Measurements from ENCODE around the gene WFIKKN1.

DNA sequence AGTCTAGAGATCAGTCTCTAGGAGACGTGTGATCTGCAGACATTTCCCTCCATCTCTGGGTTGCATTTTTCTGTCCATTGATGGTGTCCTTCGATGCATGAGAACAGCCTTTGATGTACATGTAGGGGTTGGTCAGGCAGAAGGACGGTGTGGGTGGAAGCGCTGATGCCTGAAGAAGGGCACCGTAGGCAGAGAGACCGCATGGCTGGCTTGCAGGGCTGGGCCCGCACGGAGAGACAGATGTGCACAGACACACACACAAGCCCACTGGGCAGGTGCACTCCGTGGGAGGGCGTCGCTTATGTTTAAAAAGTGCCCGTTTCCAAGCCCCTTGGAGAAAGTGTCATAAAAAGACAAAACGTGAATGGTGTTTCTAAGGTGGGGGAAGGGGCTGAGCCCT lies 15.7 kb upstream of the WFIKKN1 start:
- TF ChIP-seq, protein P1, sequence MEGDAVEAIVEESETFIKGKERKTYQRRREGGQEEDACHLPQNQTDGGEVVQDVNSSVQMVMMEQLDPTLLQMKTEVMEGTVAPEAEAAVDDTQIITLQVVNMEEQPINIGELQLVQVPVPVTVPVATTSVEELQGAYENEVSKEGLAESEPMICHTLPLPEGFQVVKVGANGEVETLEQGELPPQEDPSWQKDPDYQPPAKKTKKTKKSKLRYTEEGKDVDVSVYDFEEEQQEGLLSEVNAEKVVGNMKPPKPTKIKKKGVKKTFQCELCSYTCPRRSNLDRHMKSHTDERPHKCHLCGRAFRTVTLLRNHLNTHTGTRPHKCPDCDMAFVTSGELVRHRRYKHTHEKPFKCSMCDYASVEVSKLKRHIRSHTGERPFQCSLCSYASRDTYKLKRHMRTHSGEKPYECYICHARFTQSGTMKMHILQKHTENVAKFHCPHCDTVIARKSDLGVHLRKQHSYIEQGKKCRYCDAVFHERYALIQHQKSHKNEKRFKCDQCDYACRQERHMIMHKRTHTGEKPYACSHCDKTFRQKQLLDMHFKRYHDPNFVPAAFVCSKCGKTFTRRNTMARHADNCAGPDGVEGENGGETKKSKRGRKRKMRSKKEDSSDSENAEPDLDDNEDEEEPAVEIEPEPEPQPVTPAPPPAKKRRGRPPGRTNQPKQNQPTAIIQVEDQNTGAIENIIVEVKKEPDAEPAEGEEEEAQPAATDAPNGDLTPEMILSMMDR (IDR thresholded peaks at IDR 0.05), result no peak
- TF ChIP-seq NFYB (CRISPR knock-in tag; conservative IDR thresholded peaks at IDR 0.05; ENCODE audit: low read depth) (no peak), IRF2 (CRISPR knock-in tag; IDR thresholded peaks at IDR 0.05; ENCODE audit: borderline replicate concordance, low read depth) (no peak), GABPB1 (CRISPR knock-in tag; IDR thresholded peaks at IDR 0.05) (no peak), ETV6 (CRISPR knock-in tag; IDR thresholded peaks at IDR 0.05) (no peak), MXD4 (CRISPR knock-in tag; IDR thresholded peaks at IDR 0.05; ENCODE audit: borderline replicate concordance) (no peak), JUN (CRISPR knock-in tag; IDR thresholded peaks at IDR 0.05) (no peak), FOXP1 (CRISPR knock-in tag; IDR thresholded peaks at IDR 0.05; ENCODE audit: borderline replicate concordance) (no peak), SP1 (CRISPR knock-in tag; conservative IDR thresholded peaks at IDR 0.05) (no peak)
- TF ChIP-seq, protein P2, sequence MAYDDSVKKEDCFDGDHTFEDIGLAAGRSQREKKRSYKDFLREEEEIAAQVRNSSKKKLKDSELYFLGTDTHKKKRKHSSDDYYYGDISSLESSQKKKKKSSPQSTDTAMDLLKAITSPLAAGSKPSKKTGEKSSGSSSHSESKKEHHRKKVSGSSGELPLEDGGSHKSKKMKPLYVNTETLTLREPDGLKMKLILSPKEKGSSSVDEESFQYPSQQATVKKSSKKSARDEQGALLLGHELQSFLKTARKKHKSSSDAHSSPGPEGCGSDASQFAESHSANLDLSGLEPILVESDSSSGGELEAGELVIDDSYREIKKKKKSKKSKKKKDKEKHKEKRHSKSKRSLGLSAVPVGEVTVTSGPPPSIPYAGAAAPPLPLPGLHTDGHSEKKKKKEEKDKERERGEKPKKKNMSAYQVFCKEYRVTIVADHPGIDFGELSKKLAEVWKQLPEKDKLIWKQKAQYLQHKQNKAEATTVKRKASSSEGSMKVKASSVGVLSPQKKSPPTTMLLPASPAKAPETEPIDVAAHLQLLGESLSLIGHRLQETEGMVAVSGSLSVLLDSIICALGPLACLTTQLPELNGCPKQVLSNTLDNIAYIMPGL (CRISPR knock-in tag; IDR thresholded peaks at IDR 0.05), result no peak
- TF ChIP-seq, protein P3, sequence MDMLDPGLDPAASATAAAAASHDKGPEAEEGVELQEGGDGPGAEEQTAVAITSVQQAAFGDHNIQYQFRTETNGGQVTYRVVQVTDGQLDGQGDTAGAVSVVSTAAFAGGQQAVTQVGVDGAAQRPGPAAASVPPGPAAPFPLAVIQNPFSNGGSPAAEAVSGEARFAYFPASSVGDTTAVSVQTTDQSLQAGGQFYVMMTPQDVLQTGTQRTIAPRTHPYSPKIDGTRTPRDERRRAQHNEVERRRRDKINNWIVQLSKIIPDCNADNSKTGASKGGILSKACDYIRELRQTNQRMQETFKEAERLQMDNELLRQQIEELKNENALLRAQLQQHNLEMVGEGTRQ (CRISPR knock-in tag; IDR thresholded peaks at IDR 0.05), result no peak
